Measurements from ENCODE around the gene SEMA5A. TPM values are rescaled to one million over a fixed set of nuclear protein-coding genes. Genes with fewer than 3 reads are reported as not detected.

Gene SEMA5A
- total and polyA plus RNA-seq, 2 donors (not counting 1 experiment from before 2014, with no cell fraction given), result not detected

DNA sequence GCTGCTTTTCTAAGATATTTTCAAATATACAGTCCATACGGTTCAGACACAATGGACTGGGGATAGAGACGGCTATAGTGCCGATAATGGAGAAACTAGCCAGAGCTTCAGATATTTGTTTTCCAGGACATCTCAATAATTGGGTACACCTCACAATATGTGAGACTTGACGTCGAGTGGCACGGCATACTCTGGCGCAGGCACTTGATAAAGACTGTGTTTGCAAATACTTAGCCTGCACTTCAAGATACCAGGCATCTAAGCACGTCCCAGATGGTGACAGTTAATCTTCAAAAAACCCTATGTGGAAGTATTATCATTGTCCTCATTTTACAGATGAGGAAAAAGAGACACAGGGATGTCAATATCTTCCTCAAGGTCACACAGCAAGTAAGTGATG, 48.5 kb downstream of the SEMA5A start:
- TF ChIP-seq, protein P1, sequence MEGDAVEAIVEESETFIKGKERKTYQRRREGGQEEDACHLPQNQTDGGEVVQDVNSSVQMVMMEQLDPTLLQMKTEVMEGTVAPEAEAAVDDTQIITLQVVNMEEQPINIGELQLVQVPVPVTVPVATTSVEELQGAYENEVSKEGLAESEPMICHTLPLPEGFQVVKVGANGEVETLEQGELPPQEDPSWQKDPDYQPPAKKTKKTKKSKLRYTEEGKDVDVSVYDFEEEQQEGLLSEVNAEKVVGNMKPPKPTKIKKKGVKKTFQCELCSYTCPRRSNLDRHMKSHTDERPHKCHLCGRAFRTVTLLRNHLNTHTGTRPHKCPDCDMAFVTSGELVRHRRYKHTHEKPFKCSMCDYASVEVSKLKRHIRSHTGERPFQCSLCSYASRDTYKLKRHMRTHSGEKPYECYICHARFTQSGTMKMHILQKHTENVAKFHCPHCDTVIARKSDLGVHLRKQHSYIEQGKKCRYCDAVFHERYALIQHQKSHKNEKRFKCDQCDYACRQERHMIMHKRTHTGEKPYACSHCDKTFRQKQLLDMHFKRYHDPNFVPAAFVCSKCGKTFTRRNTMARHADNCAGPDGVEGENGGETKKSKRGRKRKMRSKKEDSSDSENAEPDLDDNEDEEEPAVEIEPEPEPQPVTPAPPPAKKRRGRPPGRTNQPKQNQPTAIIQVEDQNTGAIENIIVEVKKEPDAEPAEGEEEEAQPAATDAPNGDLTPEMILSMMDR (IDR thresholded peaks at IDR 0.05), result no peak
- TF ChIP-seq EZH2 (IDR thresholded peaks at IDR 0.05; ENCODE audit: borderline replicate concordance, insufficient read depth, low read depth, low read length, poor library complexity, severe bottlenecking), result no peak
- H3K27ac ChIP-seq (ENCODE audit: low read length in 2 of 2), result no peak overlapping the region
- WGBS (ENCODE audit: insufficient coverage), result 100% methylated on average over 2 of the region's 8 CpGs
- no peaks in the 10 kb centered on the region for H3K4me1 ChIP-seq (ENCODE audit: control insufficient read depth in 2 of 2, insufficient read depth in 2 of 2, low read length in 2 of 2)
- CTCF ChIA-PET, result no interaction called here
- H3K27me3 ChIP-seq (replicated peaks in 1 of 4; ENCODE audit: control extremely low read depth in 1 of 4, control insufficient read depth in 3 of 4, insufficient read depth in 4 of 4, low read length in 3 of 4), result no peaks in the 10 kb centered on the region
- intact Hi-C loops (cut with micrococcal nuclease), result no loop called here
- no peak overlapping the region for H3K27ac Mint-ChIP-seq
- H3K9me3 Mint-ChIP-seq (ENCODE audit: insufficient read depth), result no peaks in the 10 kb centered on the region
- H4K20me1 ChIP-seq (ENCODE audit: control insufficient read depth, insufficient read depth, low read length, poor library complexity, severe bottlenecking), result no peaks in the 10 kb centered on the region
- no peaks in the 10 kb centered on the region for H3K36me3 ChIP-seq (replicated peaks in 1 of 2; ENCODE audit: control extremely low read depth in 1 of 2, control insufficient read depth in 1 of 2, extremely low read depth in 1 of 2, insufficient read depth in 2 of 2, low read length in 1 of 2)
- H3K4me3 ChIP-seq (ENCODE audit: control extremely low read depth in 1 of 5, extremely low read depth in 1 of 5, insufficient read depth in 1 of 5, low read depth in 2 of 5, low read length in 4 of 5), result no peak overlapping the region
- no peak overlapping the region for H3K9ac ChIP-seq (ENCODE audit: low read length)
- no peak for ATAC-seq (ENCODE audit: low read depth)
- H3K9me3 ChIP-seq (ENCODE audit: control extremely low read depth in 1 of 3, control insufficient read depth in 2 of 3, insufficient read depth in 1 of 3, low read length in 2 of 3), result no peaks in the 10 kb centered on the region
- H3K4me2 ChIP-seq (replicated peaks; ENCODE audit: low read depth, low read length, poor library complexity, severe bottlenecking), result no peak overlapping the region
- H3K27me3 Mint-ChIP-seq, result no peaks in the 10 kb centered on the region
- H3K4me1 Mint-ChIP-seq, result no peaks in the 10 kb centered on the region
- no peak overlapping the region for H2AFZ ChIP-seq (ENCODE audit: insufficient read depth, low read depth, low read length, poor library complexity, severe bottlenecking)
- no peak overlapping the region for H3K4me3 Mint-ChIP-seq
- no peak for DNase-seq
- POLR2A ChIA-PET, result no interaction called here
- no peaks in the 10 kb centered on the region for H3K79me2 ChIP-seq (ENCODE audit: control insufficient read depth, insufficient read depth, low read length)

DNA sequence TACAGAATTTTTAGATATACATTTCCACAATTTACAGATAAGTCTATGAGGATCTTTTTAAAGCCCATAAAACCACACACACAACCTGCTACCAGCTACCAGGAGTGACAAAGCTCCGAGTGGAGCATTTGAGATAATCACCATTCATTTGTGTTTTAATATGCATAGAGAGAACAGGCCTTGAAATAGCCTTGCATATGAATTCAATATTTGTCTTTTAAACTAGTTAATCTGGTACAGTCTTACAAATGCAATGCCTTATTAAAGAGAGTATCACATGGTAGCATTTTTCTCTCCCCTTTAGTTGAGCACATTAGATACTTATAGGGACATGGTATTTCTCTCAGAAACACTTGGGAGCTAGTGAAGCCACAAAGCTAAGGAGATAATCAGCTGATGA, 49.1 kb downstream of the SEMA5A start:
- Histone ChIP-seq H3K9ac (ENCODE audit: low read length) (no peak overlapping the region), H3K4me3 (ENCODE audit: control extremely low read depth in 1 of 5, extremely low read depth in 1 of 5, insufficient read depth in 1 of 5, low read depth in 2 of 5, low read length in 4 of 5) (no peak overlapping the region), H3K27ac (ENCODE audit: low read length in 2 of 2) (no peak overlapping the region), H3K9me3 (ENCODE audit: control extremely low read depth in 1 of 3, control insufficient read depth in 2 of 3, insufficient read depth in 1 of 3, low read length in 2 of 3) (no peaks in the 10 kb centered on the region), H3K27me3 (replicated peaks in 1 of 4; ENCODE audit: control extremely low read depth in 1 of 4, control insufficient read depth in 3 of 4, insufficient read depth in 4 of 4, low read length in 3 of 4) (no peaks in the 10 kb centered on the region), H3K79me2 (ENCODE audit: control insufficient read depth, insufficient read depth, low read length) (no peaks in the 10 kb centered on the region), H3K36me3 (replicated peaks in 1 of 2; ENCODE audit: control extremely low read depth in 1 of 2, control insufficient read depth in 1 of 2, extremely low read depth in 1 of 2, insufficient read depth in 2 of 2, low read length in 1 of 2) (no peaks in the 10 kb centered on the region), H4K20me1 (ENCODE audit: control insufficient read depth, insufficient read depth, low read length, poor library complexity, severe bottlenecking) (no peaks in the 10 kb centered on the region), H2AFZ (ENCODE audit: insufficient read depth, low read depth, low read length, poor library complexity, severe bottlenecking) (no peak overlapping the region), H3K4me1 (ENCODE audit: control insufficient read depth in 2 of 2, insufficient read depth in 2 of 2, low read length in 2 of 2) (no peaks in the 10 kb centered on the region), H3K4me2 (replicated peaks; ENCODE audit: low read depth, low read length, poor library complexity, severe bottlenecking) (no peak overlapping the region)
- H3K4me3 Mint-ChIP-seq, result no peak overlapping the region
- H3K4me1 Mint-ChIP-seq, result no peaks in the 10 kb centered on the region
- intact Hi-C loops (cut with micrococcal nuclease), result no loop called here
- no peak for DNase-seq
- WGBS (ENCODE audit: insufficient coverage), result no CpG with 5 or more reads among the region's 1 CpG
- no peak for ATAC-seq (ENCODE audit: low read depth)
- no peak for TF ChIP-seq EZH2 (IDR thresholded peaks at IDR 0.05; ENCODE audit: borderline replicate concordance, insufficient read depth, low read depth, low read length, poor library complexity, severe bottlenecking)
- TF ChIP-seq, protein P1 (IDR thresholded peaks at IDR 0.05), result no peak
- CTCF ChIA-PET, result no interaction called here
- POLR2A ChIA-PET, result no interaction called here
- H3K27ac Mint-ChIP-seq, result no peak overlapping the region
- H3K27me3 Mint-ChIP-seq, result no peaks in the 10 kb centered on the region
- no peaks in the 10 kb centered on the region for H3K9me3 Mint-ChIP-seq (ENCODE audit: insufficient read depth)

Data from B cell (primary cell).